HL-60 (cell line): Measurements from ENCODE around the gene MED10.

Experiments
- GABPA ChIP-seq: IDR thresholded peaks from 2 replicates; pipeline ENCODE4 v1.6.1; 2012; ENCODE audit warnings: low read depth
- POLR2AphosphoS5 ChIP-seq: IDR thresholded peaks from 2 replicates; pipeline ENCODE4 v1.6.1; 2012; ENCODE audit warnings: low read depth
- TF ChIP-seq, protein P1 (sequence below): IDR thresholded peaks from 2 replicates; pipeline ENCODE4 v1.6.1; 2012; ENCODE audit warnings: low read depth; ENCODE audit not compliant: insufficient replicate concordance
- TF ChIP-seq, protein P2 (sequence below): IDR thresholded peaks from one replicate; pipeline ENCODE4 v1.5.1; 2011; ENCODE audit warnings: low read length, control low read depth, inconsistent platforms; ENCODE audit not compliant: insufficient read depth

DNA sequence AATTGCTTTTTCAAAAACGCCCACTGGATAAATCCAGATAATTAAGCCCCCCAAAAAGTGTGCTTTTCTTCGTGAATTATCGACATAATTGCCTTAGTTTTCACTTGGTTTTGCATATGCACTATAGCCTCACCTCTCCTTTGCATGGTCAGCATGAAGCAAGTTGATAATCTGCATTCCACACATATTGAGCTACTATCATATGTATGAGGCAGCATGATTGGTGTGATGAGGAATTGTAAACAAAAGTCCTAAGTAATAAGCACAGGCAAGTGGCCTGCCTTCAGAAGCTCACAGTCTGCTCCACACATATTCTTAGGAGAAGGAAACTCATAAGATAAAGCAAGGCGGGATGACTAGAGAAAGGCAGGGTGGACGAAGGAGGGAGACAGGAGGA lies 33.8 kb downstream of the MED10 start:
- TF ChIP-seq, protein P1, sequence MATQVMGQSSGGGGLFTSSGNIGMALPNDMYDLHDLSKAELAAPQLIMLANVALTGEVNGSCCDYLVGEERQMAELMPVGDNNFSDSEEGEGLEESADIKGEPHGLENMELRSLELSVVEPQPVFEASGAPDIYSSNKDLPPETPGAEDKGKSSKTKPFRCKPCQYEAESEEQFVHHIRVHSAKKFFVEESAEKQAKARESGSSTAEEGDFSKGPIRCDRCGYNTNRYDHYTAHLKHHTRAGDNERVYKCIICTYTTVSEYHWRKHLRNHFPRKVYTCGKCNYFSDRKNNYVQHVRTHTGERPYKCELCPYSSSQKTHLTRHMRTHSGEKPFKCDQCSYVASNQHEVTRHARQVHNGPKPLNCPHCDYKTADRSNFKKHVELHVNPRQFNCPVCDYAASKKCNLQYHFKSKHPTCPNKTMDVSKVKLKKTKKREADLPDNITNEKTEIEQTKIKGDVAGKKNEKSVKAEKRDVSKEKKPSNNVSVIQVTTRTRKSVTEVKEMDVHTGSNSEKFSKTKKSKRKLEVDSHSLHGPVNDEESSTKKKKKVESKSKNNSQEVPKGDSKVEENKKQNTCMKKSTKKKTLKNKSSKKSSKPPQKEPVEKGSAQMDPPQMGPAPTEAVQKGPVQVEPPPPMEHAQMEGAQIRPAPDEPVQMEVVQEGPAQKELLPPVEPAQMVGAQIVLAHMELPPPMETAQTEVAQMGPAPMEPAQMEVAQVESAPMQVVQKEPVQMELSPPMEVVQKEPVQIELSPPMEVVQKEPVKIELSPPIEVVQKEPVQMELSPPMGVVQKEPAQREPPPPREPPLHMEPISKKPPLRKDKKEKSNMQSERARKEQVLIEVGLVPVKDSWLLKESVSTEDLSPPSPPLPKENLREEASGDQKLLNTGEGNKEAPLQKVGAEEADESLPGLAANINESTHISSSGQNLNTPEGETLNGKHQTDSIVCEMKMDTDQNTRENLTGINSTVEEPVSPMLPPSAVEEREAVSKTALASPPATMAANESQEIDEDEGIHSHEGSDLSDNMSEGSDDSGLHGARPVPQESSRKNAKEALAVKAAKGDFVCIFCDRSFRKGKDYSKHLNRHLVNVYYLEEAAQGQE = no peak
- TF ChIP-seq, protein P2, sequence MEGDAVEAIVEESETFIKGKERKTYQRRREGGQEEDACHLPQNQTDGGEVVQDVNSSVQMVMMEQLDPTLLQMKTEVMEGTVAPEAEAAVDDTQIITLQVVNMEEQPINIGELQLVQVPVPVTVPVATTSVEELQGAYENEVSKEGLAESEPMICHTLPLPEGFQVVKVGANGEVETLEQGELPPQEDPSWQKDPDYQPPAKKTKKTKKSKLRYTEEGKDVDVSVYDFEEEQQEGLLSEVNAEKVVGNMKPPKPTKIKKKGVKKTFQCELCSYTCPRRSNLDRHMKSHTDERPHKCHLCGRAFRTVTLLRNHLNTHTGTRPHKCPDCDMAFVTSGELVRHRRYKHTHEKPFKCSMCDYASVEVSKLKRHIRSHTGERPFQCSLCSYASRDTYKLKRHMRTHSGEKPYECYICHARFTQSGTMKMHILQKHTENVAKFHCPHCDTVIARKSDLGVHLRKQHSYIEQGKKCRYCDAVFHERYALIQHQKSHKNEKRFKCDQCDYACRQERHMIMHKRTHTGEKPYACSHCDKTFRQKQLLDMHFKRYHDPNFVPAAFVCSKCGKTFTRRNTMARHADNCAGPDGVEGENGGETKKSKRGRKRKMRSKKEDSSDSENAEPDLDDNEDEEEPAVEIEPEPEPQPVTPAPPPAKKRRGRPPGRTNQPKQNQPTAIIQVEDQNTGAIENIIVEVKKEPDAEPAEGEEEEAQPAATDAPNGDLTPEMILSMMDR = no peak
- TF ChIP-seq POLR2AphosphoS5 = no peak
- TF ChIP-seq GABPA = no peak
